ENCODE results near the gene SSBP3. TPM values are rescaled to one million over a fixed set of nuclear protein-coding genes. Genes with fewer than 3 reads are reported as not detected.

The SSBP3 gene
- total and polyA plus RNA-seq, 2 of the 13 experiments (the other 11 are each of a cell fraction or from before 2014, with no cell fraction given), result 8.5 to 17.6 TPM

- TF ChIP-seq GZF1 (CRISPR knock-in tag; IDR thresholded peaks at IDR 0.05) (no peak), RFXAP (CRISPR knock-in tag; IDR thresholded peaks at IDR 0.05; ENCODE audit: borderline replicate concordance) (no peak), REXO4 (CRISPR knock-in tag; IDR thresholded peaks at IDR 0.05; ENCODE audit: borderline replicate concordance) (no peak), KDM5B (CRISPR knock-in tag; IDR thresholded peaks at IDR 0.05; ENCODE audit: borderline replicate concordance) (no peak), PRPF4 (IDR thresholded peaks at IDR 0.05; ENCODE audit: low read depth, low read length, poor library complexity, severe bottlenecking) (no peak), CREB3 (CRISPR knock-in tag; IDR thresholded peaks at IDR 0.05) (no peak), ZNF484 (CRISPR knock-in tag; IDR thresholded peaks at IDR 0.05; ENCODE audit: borderline replicate concordance, low read depth) (no peak), ZFP1 (CRISPR knock-in tag; IDR thresholded peaks at IDR 0.05) (no peak), HNF4A (CRISPR knock-in tag; IDR thresholded peaks at IDR 0.05) (0 out of 2 replicates have a peak, but pooled peaks have one; percentile 15), SOX6 (IDR thresholded peaks at IDR 0.05) (no peak), SOX6 (CRISPR knock-in tag; IDR thresholded peaks at IDR 0.05) (no peak), ZNF777 (CRISPR knock-in tag; IDR thresholded peaks at IDR 0.05) (no peak), SALL1 (CRISPR knock-in tag; IDR thresholded peaks at IDR 0.05) (peak; percentile 10; the same call in 1 of the 2 replicates), ZNF687 (CRISPR knock-in tag; IDR thresholded peaks at IDR 0.05) (peak; percentile 23; the same call in 1 of the 2 replicates), SKIL (CRISPR knock-in tag; IDR thresholded peaks at IDR 0.05; ENCODE audit: borderline replicate concordance) (no peak), HIC2 (CRISPR knock-in tag; IDR thresholded peaks at IDR 0.05; ENCODE audit: low read depth) (peak; percentile 55; the same call in 1 of the 2 replicates)
These were observed 29.0 kb downstream of the SSBP3 start (continued) for GRCh38 chr1:54377040-54377691.
